Large intestine (tissue), 3 donors: ENCODE data around the gene CARMIL1. TPM values are rescaled to one million over a fixed set of nuclear protein-coding genes. Genes with fewer than 3 reads are reported as not detected.

Experiments
- DNase-seq, 2 donors: peaks; one replicate each; pipeline versions ENCODE4 v3.0.0 to v3.0.0-alpha.2; 2013
- H3K27ac ChIP-seq: one replicate; pipeline ENCODE4 v1.5.1; 2013; ENCODE audit warnings: low read length
- H3K27me3 ChIP-seq: 2 replicates; pipeline ENCODE4 v1.6.1; 2013; ENCODE audit warnings: low read length; ENCODE audit not compliant: control insufficient read depth, insufficient read depth
- H3K36me3 ChIP-seq: 2 replicates; pipeline ENCODE4 v1.6.1; 2013; ENCODE audit warnings: low read length; ENCODE audit not compliant: control insufficient read depth, insufficient read depth
- H3K4me1 ChIP-seq: one replicate; pipeline ENCODE4 v1.6.1; 2013; ENCODE audit warnings: low read length; ENCODE audit not compliant: control insufficient read depth, insufficient read depth
- H3K4me3 ChIP-seq: one replicate; pipeline ENCODE4 v1.5.1; 2013; ENCODE audit warnings: low read length
- H3K9me3 ChIP-seq: one replicate; pipeline ENCODE4 v1.6.1; 2013; ENCODE audit warnings: mild to moderate bottlenecking, low read depth, low read length, moderate library complexity; ENCODE audit not compliant: control insufficient read depth
- WGBS: methylation state at CpG from one replicate; pipeline ENCODE4 v1.1.5; 2013; ENCODE audit warnings: low lambda C conversion rate; ENCODE audit not compliant: insufficient coverage; 5-methylcytosine and 5-hydroxymethylcytosine counted together
- polyA plus RNA-seq: library from polyadenylated mRNA; unstranded; fragments of 120-200 nt; gene quantifications from one replicate; pipeline ENCODE4 v1.2.1, GENCODE V29; 2013

CARMIL1 gene
- polyA plus RNA-seq, 1 donor, result 32.2 TPM

- Histone ChIP-seq H3K36me3 (no peaks in the 10 kb centered on the region), H3K4me1 (peaks cover 37% of the 10 kb centered on the region), H3K9me3 (no peaks in the 10 kb centered on the region), H3K27me3 (no peaks in the 10 kb centered on the region), H3K4me3 (no peak overlapping the region), H3K27ac (no peak overlapping the region)
- WGBS, result no CpG with 5 or more reads among the region's 2 CpGs
- no peak for DNase-seq
These were observed 27.2 kb downstream of the CARMIL1 start for GRCh38 chr6:25306379-25306778.

- H3K27ac ChIP-seq, result no peak overlapping the region
- H3K4me3 ChIP-seq, result no peak overlapping the region
- WGBS, result no CpG with 5 or more reads among the region's 4 CpGs
- DNase-seq, result no peak
- no peaks in the 10 kb centered on the region for H3K36me3 ChIP-seq
- H3K9me3 ChIP-seq, result no peaks in the 10 kb centered on the region
- H3K27me3 ChIP-seq, result no peaks in the 10 kb centered on the region
- H3K4me1 ChIP-seq, result peaks cover 37% of the 10 kb centered on the region
These were observed 28.8 kb downstream of the CARMIL1 start for GRCh38 chr6:25307805-25308494.

- H3K4me1 ChIP-seq, result peaks cover 28% of the 10 kb centered on the region
- no peak overlapping the region for H3K4me3 ChIP-seq
- H3K27me3 ChIP-seq, result no peaks in the 10 kb centered on the region
- DNase-seq, result no peak
- no peaks in the 10 kb centered on the region for H3K9me3 ChIP-seq
- no peak overlapping the region for H3K27ac ChIP-seq
- no peaks in the 10 kb centered on the region for H3K36me3 ChIP-seq
- WGBS, result no CpG with 5 or more reads among the region's 8 CpGs
These were observed 30.7 kb downstream of the CARMIL1 start for GRCh38 chr6:25309886-25310285.

- peaks cover 31% of the 10 kb centered on the region for H3K4me1 ChIP-seq
- no CpG with 5 or more reads among the region's 1 CpG for WGBS
- no peaks in the 10 kb centered on the region for H3K27me3 ChIP-seq
- peak; percentile 33 to 82 for DNase-seq
- H3K9me3 ChIP-seq, result no peaks in the 10 kb centered on the region
- peak overlapping the region; percentile 1 for H3K27ac ChIP-seq
- no peaks in the 10 kb centered on the region for H3K36me3 ChIP-seq
- H3K4me3 ChIP-seq, result no peak overlapping the region
These were observed 32.2 kb downstream of the CARMIL1 start for GRCh38 chr6:25311331-25311840.

GRCh38 chr6:25312034-25312620 lies 33.0 kb downstream of the CARMIL1 start:
- peak overlapping the region; percentile 1 for H3K27ac ChIP-seq
- H3K36me3 ChIP-seq, result no peaks in the 10 kb centered on the region
- no peaks in the 10 kb centered on the region for H3K9me3 ChIP-seq
- peaks cover 31% of the 10 kb centered on the region for H3K4me1 ChIP-seq
- no peak overlapping the region for H3K4me3 ChIP-seq
- 50% methylated on average over 1 of the region's 2 CpGs for WGBS
- peak in 1 of 2 donors; percentile 40 for DNase-seq
- no peaks in the 10 kb centered on the region for H3K27me3 ChIP-seq

GRCh38 chr6:25312703-25313102 lies 33.5 kb downstream of the CARMIL1 start:
- Histone ChIP-seq H3K27me3 (no peaks in the 10 kb centered on the region), H3K9me3 (no peaks in the 10 kb centered on the region), H3K4me1 (peaks cover 31% of the 10 kb centered on the region), H3K4me3 (no peak overlapping the region), H3K27ac (no peak overlapping the region), H3K36me3 (no peaks in the 10 kb centered on the region)
- no peak for DNase-seq
- WGBS, result 0% methylated on average over 1 of the region's 2 CpGs

- DNase-seq, result no peak
- H3K36me3 ChIP-seq, result no peaks in the 10 kb centered on the region
- 100% methylated on average over 1 of the region's 2 CpGs for WGBS
- H3K27ac ChIP-seq, result no peak overlapping the region
- H3K27me3 ChIP-seq, result no peaks in the 10 kb centered on the region
- H3K4me1 ChIP-seq, result peaks cover 31% of the 10 kb centered on the region
- no peak overlapping the region for H3K4me3 ChIP-seq
- no peaks in the 10 kb centered on the region for H3K9me3 ChIP-seq
These were observed 35.5 kb downstream of the CARMIL1 start for GRCh38 chr6:25314509-25315175.

GRCh38 chr6:25315194-25316177 lies 36.3 kb downstream of the CARMIL1 start:
- 74% methylated on average over 3 of the region's 10 CpGs for WGBS
- Histone ChIP-seq H3K4me3 (no peak overlapping the region), H3K27ac (no peak overlapping the region), H3K4me1 (peaks cover 31% of the 10 kb centered on the region), H3K27me3 (no peaks in the 10 kb centered on the region), H3K9me3 (no peaks in the 10 kb centered on the region), H3K36me3 (no peaks in the 10 kb centered on the region)
- no peak for DNase-seq

GRCh38 chr6:25316626-25317025 lies 37.5 kb downstream of the CARMIL1 start:
- H3K27ac ChIP-seq, result no peak overlapping the region
- H3K4me3 ChIP-seq, result no peak overlapping the region
- H3K4me1 ChIP-seq, result peaks cover 24% of the 10 kb centered on the region
- no peaks in the 10 kb centered on the region for H3K27me3 ChIP-seq
- H3K36me3 ChIP-seq, result no peaks in the 10 kb centered on the region
- no peaks in the 10 kb centered on the region for H3K9me3 ChIP-seq
- no peak for DNase-seq
- WGBS, result no CpG with 5 or more reads among the region's 4 CpGs

GRCh38 chr6:25318589-25318988 lies 39.4 kb downstream of the CARMIL1 start:
- Histone ChIP-seq H3K36me3 (no peaks in the 10 kb centered on the region), H3K4me3 (no peak overlapping the region), H3K9me3 (no peaks in the 10 kb centered on the region), H3K27ac (no peak overlapping the region), H3K27me3 (no peaks in the 10 kb centered on the region), H3K4me1 (peaks cover 10% of the 10 kb centered on the region)
- WGBS, result no CpG with 5 or more reads among the region's 6 CpGs
- DNase-seq, result no peak
